Upper lobe of left lung (tissue), 4 donors: ENCODE measurements around the gene PCGF1.

Experiments used
- CTCF ChIP-seq, 6 experiments: fragments of 450-650 bp in 4 of 6; fragments of 200-600 bp in 2 of 6; sonication (generic) in 2 of 6; IDR thresholded peaks; one replicate each; pipeline ENCODE4 v1.5.1; 2016 to 2019; ENCODE audit warnings: antibody characterized with exemption in 6 of 6
- EP300 ChIP-seq, 4 donors: sonication (generic); formaldehyde crosslinking; IDR thresholded peaks; one replicate each; pipeline ENCODE4 v1.5.1; 2017; ENCODE audit warnings: antibody characterized with exemption in 4 of 4, control low read depth in 2 of 4
- POLR2A ChIP-seq, 4 donors: fragments of 450-650 bp; IDR thresholded peaks; one replicate each; pipeline ENCODE4 v1.5.1; 2016 to 2017; ENCODE audit warnings: antibody characterized with exemption in 4 of 4, mild to moderate bottlenecking in 2 of 4

GRCh38 chr2:74457549-74458131, 49.9 kb downstream of the PCGF1 start:
- TF ChIP-seq CTCF (IDR thresholded peaks at IDR 0.05): peak in 1 of 6 experiments; percentile 10
- TF ChIP-seq EP300 (IDR thresholded peaks at IDR 0.05): no peak
- TF ChIP-seq POLR2A (IDR thresholded peaks at IDR 0.05): peak in 3 of 4 donors; percentile 71 to 92 (median 92)
